ENCODE data around the gene RGS11. TPM values are rescaled to one million over a fixed set of nuclear protein-coding genes. Genes with fewer than 3 reads are reported as not detected.

The RGS11 gene
- total and polyA plus RNA-seq, 9 of the 15 experiments (the other 6 are each of a cell fraction or from before 2014, with no cell fraction given) = not detected

GRCh38 chr16:253833-254232 lies 21.9 kb downstream of the RGS11 start (continued):
- no peak for TF ChIP-seq ZBTB43 (CRISPR knock-in tag; IDR thresholded peaks at IDR 0.05)
- no peak for TF ChIP-seq ZNF124 (CRISPR knock-in tag; IDR thresholded peaks at IDR 0.05)
- no peak for TF ChIP-seq ZBTB34 (CRISPR knock-in tag; IDR thresholded peaks at IDR 0.05)
- no peak for TF ChIP-seq ZNF146 (CRISPR knock-in tag; IDR thresholded peaks at IDR 0.05; ENCODE audit: unreplicated experiment)
- no peak for TF ChIP-seq ZSCAN32 (CRISPR knock-in tag; IDR thresholded peaks at IDR 0.05)
- no peak for TF ChIP-seq ZNF263 (CRISPR knock-in tag; IDR thresholded peaks at IDR 0.05; ENCODE audit: borderline replicate concordance)
- no peak for TF ChIP-seq XRCC4 (IDR thresholded peaks at IDR 0.05; ENCODE audit: extremely low read depth, insufficient read depth, insufficient read length)
- TF ChIP-seq ESRRA (IDR thresholded peaks at IDR 0.05; ENCODE audit: borderline replicate concordance, low read depth) = no peak
- no peak for TF ChIP-seq ZBED1 (IDR thresholded peaks at IDR 0.05)
- no peak for TF ChIP-seq ZZZ3 (IDR thresholded peaks at IDR 0.05)
